SU-DHL-6 (cell line): ENCODE measurements around the gene KIF2A.
A peak's percentile ranks its signal among the peaks of the same experiment; 100 is the strongest.

ENCODE experiments used
- H2AFZ ChIP-seq: fragments of 200-600 bp; sonication (generic); 2 replicates; pipeline ENCODE4 v1.6.1; 2014; ENCODE audit warnings: low read depth, mild to moderate bottlenecking, moderate library complexity, mixed read lengths, antibody characterized with exemption, low read length; ENCODE audit not compliant: severe bottlenecking
- H3F3A ChIP-seq: fragments of 200-600 bp; shearing (Covaris generic); 2 replicates; pipeline ENCODE4 v1.6.0; 2016; ENCODE audit warnings: antibody characterized with exemption, mild to moderate bottlenecking; ENCODE audit not compliant: insufficient read depth
- H3K27ac ChIP-seq: fragments of 200-600 bp; sonication (generic); 2 replicates; pipeline ENCODE4 v1.5.1; 2016; ENCODE audit warnings: low read depth, mild to moderate bottlenecking, low read length, moderate library complexity, mixed read lengths
- H3K27me3 ChIP-seq: fragments of 200-600 bp; sonication (generic), shearing (Covaris generic); 2 replicates; pipeline ENCODE4 v1.6.0; 2014; ENCODE audit warnings: mild to moderate bottlenecking, low read length
- H3K36me3 ChIP-seq: fragments of 200-600 bp; sonication (generic); 2 replicates; pipeline ENCODE4 v1.6.1; 2014; ENCODE audit warnings: mild to moderate bottlenecking, low read length, mixed read lengths
- H3K4me2 ChIP-seq: fragments of 300-600, 200-600 bp; shearing (Covaris generic), sonication (generic); 2 replicates; pipeline ENCODE4 v1.6.0; 2014; ENCODE audit warnings: low read length, low read depth, mild to moderate bottlenecking; ENCODE audit not compliant: poor library complexity, severe bottlenecking
- H3K4me3 ChIP-seq: fragments of 200-600 bp; sonication (generic); 2 replicates; pipeline ENCODE4 v1.5.1; 2014; ENCODE audit warnings: antibody characterized with exemption, low read length, mild to moderate bottlenecking, mixed read lengths; ENCODE audit not compliant: insufficient read depth, poor library complexity, severe bottlenecking
- H3K79me2 ChIP-seq: fragments of 200-600 bp; sonication (generic); 2 replicates; pipeline ENCODE4 v1.6.1; 2014; ENCODE audit warnings: mild to moderate bottlenecking, low read length, moderate library complexity; ENCODE audit not compliant: insufficient read depth
- H3K9ac ChIP-seq: fragments of 200-600 bp; sonication (generic); 2 replicates; pipeline ENCODE4 v1.7.0; 2014; ENCODE audit warnings: mild to moderate bottlenecking, low read length
- H3K9me2 ChIP-seq: fragments of 200-600 bp; sonication (generic); replicated peaks from 2 replicates; pipeline ENCODE4 v1.6.1; 2014; ENCODE audit warnings: low read length; ENCODE audit not compliant: insufficient read depth
- H3K9me3 ChIP-seq: fragments of 200-600 bp; sonication (generic); 2 replicates; pipeline ENCODE4 v1.6.1; 2014; ENCODE audit warnings: low read length, mixed read lengths; ENCODE audit not compliant: insufficient read depth
- H4K20me1 ChIP-seq: fragments of 200-600 bp; sonication (generic); 2 replicates; pipeline ENCODE4 v1.6.1; 2014; ENCODE audit warnings: low read depth, mild to moderate bottlenecking, antibody characterized with exemption, low read length, moderate library complexity, mixed read lengths
- EZH2phosphoT487 ChIP-seq: fragments of 200-600 bp; sonication (generic), shearing (Covaris generic); conservative IDR thresholded peaks from 2 replicates; pipeline ENCODE4 v1.6.1; 2018; ENCODE audit warnings: mild to moderate bottlenecking, antibody characterized with exemption, low read length, moderate library complexity, mixed read lengths
- TF ChIP-seq, protein P1 (sequence below): fragments of 200-600 bp; sonication (generic); IDR thresholded peaks from one replicate; pipeline ENCODE4 v1.5.1; 2017; ENCODE audit warnings: antibody characterized with exemption, mild to moderate bottlenecking, low read length, moderate library complexity; ENCODE audit not compliant: insufficient read depth, poor library complexity, severe bottlenecking

Gene KIF2A

GRCh38 chr5:62305358-62305714 is 670 bp upstream of the KIF2A start:
- Histone ChIP-seq H3K4me3 (peak overlapping the region; percentile 36), H3K4me2 (peak overlapping the region; percentile 46), H2AFZ (peak overlapping the region; percentile 94), H3K27ac (peak overlapping the region; percentile 47), H3K9me3 (no peaks in the 10 kb centered on the region), H3K9me2 (no peaks in the 10 kb centered on the region), H3F3A (peaks cover 7% of the 10 kb centered on the region; the same call in 1 of the 2 replicates), H3K9ac (peak overlapping the region; percentile 97), H3K79me2 (peaks cover 41% of the 10 kb centered on the region), H3K36me3 (0 out of 2 replicates have a peak, but pooled peaks cover 3% of the 10 kb centered on the region), H4K20me1 (peaks cover 13% of the 10 kb centered on the region), H3K27me3 (no peaks in the 10 kb centered on the region)
- TF ChIP-seq EZH2phosphoT487, result no peak
- TF ChIP-seq, protein P1, sequence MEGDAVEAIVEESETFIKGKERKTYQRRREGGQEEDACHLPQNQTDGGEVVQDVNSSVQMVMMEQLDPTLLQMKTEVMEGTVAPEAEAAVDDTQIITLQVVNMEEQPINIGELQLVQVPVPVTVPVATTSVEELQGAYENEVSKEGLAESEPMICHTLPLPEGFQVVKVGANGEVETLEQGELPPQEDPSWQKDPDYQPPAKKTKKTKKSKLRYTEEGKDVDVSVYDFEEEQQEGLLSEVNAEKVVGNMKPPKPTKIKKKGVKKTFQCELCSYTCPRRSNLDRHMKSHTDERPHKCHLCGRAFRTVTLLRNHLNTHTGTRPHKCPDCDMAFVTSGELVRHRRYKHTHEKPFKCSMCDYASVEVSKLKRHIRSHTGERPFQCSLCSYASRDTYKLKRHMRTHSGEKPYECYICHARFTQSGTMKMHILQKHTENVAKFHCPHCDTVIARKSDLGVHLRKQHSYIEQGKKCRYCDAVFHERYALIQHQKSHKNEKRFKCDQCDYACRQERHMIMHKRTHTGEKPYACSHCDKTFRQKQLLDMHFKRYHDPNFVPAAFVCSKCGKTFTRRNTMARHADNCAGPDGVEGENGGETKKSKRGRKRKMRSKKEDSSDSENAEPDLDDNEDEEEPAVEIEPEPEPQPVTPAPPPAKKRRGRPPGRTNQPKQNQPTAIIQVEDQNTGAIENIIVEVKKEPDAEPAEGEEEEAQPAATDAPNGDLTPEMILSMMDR, result no peak

GRCh38 chr5:62306323-62306895 is 403 bp downstream of the KIF2A start:
- peak overlapping the region; percentile 83 for H3K27ac ChIP-seq
- H3K36me3 ChIP-seq, result peaks cover 3% of the 10 kb centered on the region; the same call in 1 of the 2 replicates
- peak overlapping the region; percentile 97 for H3K4me3 ChIP-seq
- H3K79me2 ChIP-seq, result peaks cover 51% of the 10 kb centered on the region
- peak overlapping the region; percentile 65 for H2AFZ ChIP-seq
- H3K9ac ChIP-seq, result peak overlapping the region; percentile 97
- H3K9me2 ChIP-seq, result no peaks in the 10 kb centered on the region
- H4K20me1 ChIP-seq, result peaks cover 23% of the 10 kb centered on the region
- H3K27me3 ChIP-seq, result no peaks in the 10 kb centered on the region
- H3K9me3 ChIP-seq, result no peaks in the 10 kb centered on the region
- peak overlapping the region; percentile 72 for H3K4me2 ChIP-seq
- TF ChIP-seq, protein P1, result no peak
- TF ChIP-seq EZH2phosphoT487, result no peak
- peaks cover 7% of the 10 kb centered on the region; the same call in 1 of the 2 replicates for H3F3A ChIP-seq

DNA sequence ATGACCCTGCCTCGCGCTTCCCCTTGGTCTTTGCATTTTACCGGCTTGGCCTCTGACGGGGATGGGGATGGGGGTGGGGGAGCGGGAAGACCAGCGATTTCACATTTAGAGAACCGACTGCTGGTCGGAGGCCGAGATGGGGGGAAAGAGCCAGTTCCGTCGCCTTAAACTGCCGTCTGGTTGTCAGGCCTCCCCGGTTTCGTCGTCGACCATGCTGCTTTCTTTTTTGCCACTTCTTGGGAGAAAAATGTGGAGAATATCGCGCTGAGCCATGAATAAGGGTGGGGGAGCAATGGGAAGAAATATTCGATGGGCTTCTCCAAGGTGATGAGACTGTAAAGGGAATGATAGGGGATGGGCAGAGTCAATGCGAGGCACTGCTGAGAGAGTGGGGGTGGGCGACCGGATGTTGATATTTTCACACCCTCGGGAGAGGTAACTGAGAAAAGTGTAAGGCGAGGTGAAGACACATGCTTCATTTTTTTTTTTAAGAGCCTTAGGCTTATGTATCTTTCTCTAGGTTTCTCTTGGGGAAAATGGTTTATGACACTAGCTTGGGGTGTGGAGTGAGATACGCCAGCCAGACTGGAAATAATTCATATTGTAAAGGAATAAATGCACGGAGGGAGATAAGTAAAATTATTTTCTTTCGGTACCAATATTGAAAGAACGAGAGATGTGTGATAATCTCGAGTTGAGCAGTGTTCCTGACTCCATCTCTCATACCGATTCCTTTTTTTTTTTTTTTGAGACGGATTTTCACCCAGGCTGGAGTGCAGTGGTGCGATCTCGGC is 1.1 kb downstream of the KIF2A start:
- H3K27ac ChIP-seq, result peak overlapping the region; percentile 83
- H3K36me3 ChIP-seq, result peaks cover 3% of the 10 kb centered on the region; the same call in 1 of the 2 replicates
- H2AFZ ChIP-seq, result peak overlapping the region; percentile 65
- H3K9me3 ChIP-seq, result no peaks in the 10 kb centered on the region
- peaks cover 29% of the 10 kb centered on the region for H4K20me1 ChIP-seq
- no peak for TF ChIP-seq EZH2phosphoT487
- TF ChIP-seq, protein P1, result no peak
- peaks cover 58% of the 10 kb centered on the region for H3K79me2 ChIP-seq
- peak overlapping the region; percentile 97 for H3K4me3 ChIP-seq
- no peaks in the 10 kb centered on the region for H3K9me2 ChIP-seq
- H3K4me2 ChIP-seq, result peak overlapping the region; percentile 72
- peaks cover 7% of the 10 kb centered on the region; the same call in 1 of the 2 replicates for H3F3A ChIP-seq
- no peaks in the 10 kb centered on the region for H3K27me3 ChIP-seq
- peak overlapping the region; percentile 97 for H3K9ac ChIP-seq
